Measurements from ENCODE around the gene LTBP1. TPM values are rescaled to one million over a fixed set of nuclear protein-coding genes. Genes with fewer than 3 reads are reported as not detected.

LTBP1 gene
- total RNA-seq, 1 experiment from 2014 or later: 28.5 TPM

- no CpG with 5 or more reads among the region's 2 CpGs for WGBS (ENCODE audit: extremely low coverage, insufficient read length, low lambda C conversion rate)
Measured at GRCh38 chr2:33225350-33225749, 278.6 kb downstream of the LTBP1 start.

More at GRCh38 chr2:33225350-33225749, 278.6 kb downstream of the LTBP1 start:
- H3T11ph ChIP-seq (ENCODE audit: low read length): no peak overlapping the region
- H3K4me1 Mint-ChIP-seq: peaks cover 3 to 8% of the 10 kb centered on the region in 2 experiments; a peak in 3 of 4 replicates
- H3K79me2 ChIP-seq (ENCODE audit: insufficient read depth, low read length): no peaks in the 10 kb centered on the region
- H4K5ac ChIP-seq (ENCODE audit: insufficient read length, low read depth, low read length): no peak overlapping the region
- H3K9me3 ChIP-seq (ENCODE audit: control insufficient read depth, low read depth, low read length): no peaks in the 10 kb centered on the region
- H3K36me3 Mint-ChIP-seq (ENCODE audit: insufficient read depth in 1 of 3, low read depth in 3 of 3): peaks cover 0 to 9% (median 2%) of the 10 kb centered on the region in 3 experiments; a peak in 3 of 7 replicates
- H3K18ac ChIP-seq (ENCODE audit: insufficient read length, low read depth, low read length): no peak overlapping the region
- H3K4ac ChIP-seq (ENCODE audit: low read depth, low read length): no peak overlapping the region
- no peak overlapping the region for H3K27ac Mint-ChIP-seq
- no peak overlapping the region for H3K9ac ChIP-seq (ENCODE audit: extremely low read depth, insufficient read length, low read length)
- H3K4me3 Mint-ChIP-seq: no peak overlapping the region
- H3K56ac ChIP-seq (ENCODE audit: insufficient read length, low read depth, low read length): no peak overlapping the region
- H3K27me3 Mint-ChIP-seq (ENCODE audit: low read depth): no peaks in the 10 kb centered on the region
- no peak overlapping the region for H3K23ac ChIP-seq (ENCODE audit: insufficient read length, low read depth, low read length)
- no peak for TF ChIP-seq CTCF (conservative IDR thresholded peaks at IDR 0.05)
- no peak overlapping the region for H2BK20ac ChIP-seq (ENCODE audit: low read depth, low read length, poor library complexity, severe bottlenecking)
- H2BK12ac ChIP-seq (ENCODE audit: insufficient read length, low read depth, low read length): no peak overlapping the region
- H4K91ac ChIP-seq (ENCODE audit: insufficient read length, low read depth, low read length): no peak overlapping the region
- no peaks in the 10 kb centered on the region for H3K79me1 ChIP-seq (ENCODE audit: insufficient read depth, low read depth, low read length, poor library complexity, severe bottlenecking)
- no peak overlapping the region for H3K14ac ChIP-seq (ENCODE audit: insufficient read depth, low read length)
- H2BK5ac ChIP-seq (ENCODE audit: insufficient read length, low read length): no peak overlapping the region
- H3K27me3 ChIP-seq (ENCODE audit: insufficient read depth, low read length): no peaks in the 10 kb centered on the region
- H2BK15ac ChIP-seq (ENCODE audit: low read depth, low read length): no peak overlapping the region
- no peak overlapping the region for H4K8ac ChIP-seq (replicated peaks; ENCODE audit: insufficient read length, low read depth, low read length)
- H3K4me1 ChIP-seq (ENCODE audit: insufficient read depth, low read length): no peaks in the 10 kb centered on the region; the same call in 1 of the 2 replicates
- no peak overlapping the region for H2BK120ac ChIP-seq (ENCODE audit: low read depth, low read length, poor library complexity, severe bottlenecking)
- H4K20me1 ChIP-seq (ENCODE audit: control insufficient read depth, insufficient read depth, insufficient read length): no peaks in the 10 kb centered on the region
- H3K4me2 ChIP-seq (ENCODE audit: insufficient read depth, insufficient read length, low read length): no peak overlapping the region
- H3K23me2 ChIP-seq (ENCODE audit: insufficient read length, low read depth, low read length, poor library complexity, severe bottlenecking): no peaks in the 10 kb centered on the region
- no peak overlapping the region for H3K27ac ChIP-seq (ENCODE audit: insufficient read length, low read depth, low read length)
- no peak for DNase-seq
- H2AK5ac ChIP-seq (ENCODE audit: insufficient read length, low read length): no peak overlapping the region
- H2AFZ ChIP-seq (ENCODE audit: low read length): no peak overlapping the region
- H3K9me3 Mint-ChIP-seq: no peaks in the 10 kb centered on the region; a peak in 1 of 5 replicates
